ENCODE results near the gene SKI.
A peak's percentile ranks its signal among the peaks of the same experiment; 100 is the strongest.
"Not testable (repeated sequence)": the region's sequence is repeated elsewhere in the genome, so short reads cannot be mapped to it uniquely, and the experiment has no call there.

SKI gene

GRCh38 chr1:2324553-2325366 lies 96.6 kb downstream of the SKI start:
- DNase-seq: no peak
- intact Hi-C loops (cut with DNase I): loop anchor here (1.0 kb wide), 1 partner anchor 48 kb away; no protein-coding TSS in a partner anchor

- intact Hi-C loops (cut with DNase I): no loop called here
- no peak for DNase-seq
Observed at GRCh38 chr1:2326524-2326923, 98.4 kb downstream of the SKI start.

- intact Hi-C loops (cut with DNase I); DNase-seq: not testable (repeated sequence)
Observed at GRCh38 chr1:2327162-2327561, 99.0 kb downstream of the SKI start.

GRCh38 chr1:2327841-2328240 lies 99.7 kb downstream of the SKI start:
- DNase-seq: no peak
- intact Hi-C loops (cut with DNase I): no loop called here

- DNase-seq: no peak
- intact Hi-C loops (cut with DNase I): no loop called here
Observed at GRCh38 chr1:2328676-2329455, 100.7 kb downstream of the SKI start.

- no peak for DNase-seq
- intact Hi-C loops (cut with DNase I): no loop called here
Observed at GRCh38 chr1:2330035-2330434, 101.9 kb downstream of the SKI start.

- no peak for DNase-seq
- intact Hi-C loops (cut with DNase I): no loop called here
Observed at GRCh38 chr1:2330519-2331199, 102.5 kb downstream of the SKI start.

- intact Hi-C loops (cut with DNase I): no loop called here
- DNase-seq: no peak
Observed at GRCh38 chr1:2331200-2331544, 103.1 kb downstream of the SKI start.

- intact Hi-C loops (cut with DNase I): not testable (repeated sequence)
Observed at GRCh38 chr1:2331580-2331979, 103.5 kb downstream of the SKI start.

GRCh38 chr1:2334366-2334765 lies 106.2 kb downstream of the SKI start:
- intact Hi-C loops (cut with DNase I): no loop called here
- DNase-seq: no peak

More at GRCh38 chr1:2331580-2331979, 103.5 kb downstream of the SKI start:
- DNase-seq: peak in 1 of 10 donors; percentile 22

- intact Hi-C loops (cut with DNase I): no loop called here
- no peak for DNase-seq
Observed at GRCh38 chr1:2334883-2335534, 106.9 kb downstream of the SKI start.

- intact Hi-C loops (cut with DNase I): no loop called here
- no peak for DNase-seq
Observed at GRCh38 chr1:2335721-2336455, 107.8 kb downstream of the SKI start.

- intact Hi-C loops (cut with DNase I): no loop called here
- no peak for DNase-seq
Observed at GRCh38 chr1:2336499-2336898, 108.4 kb downstream of the SKI start.

GRCh38 chr1:2337081-2337480 lies 109.0 kb downstream of the SKI start:
- intact Hi-C loops (cut with DNase I): no loop called here
- DNase-seq: no peak

GRCh38 chr1:2337501-2337900 lies 109.4 kb downstream of the SKI start:
- no peak for DNase-seq
- intact Hi-C loops (cut with DNase I): no loop called here

- intact Hi-C loops (cut with DNase I): no loop called here
- DNase-seq: peak in 3 of 10 donors; percentile 58 to 83 (median 82)
Observed at GRCh38 chr1:2339206-2340085, 111.3 kb downstream of the SKI start.

- DNase-seq: peak in 2 of 10 donors; percentile 62 to 80
- intact Hi-C loops (cut with DNase I): no loop called here
Observed at GRCh38 chr1:2340086-2340917, 112.2 kb downstream of the SKI start.

GRCh38 chr1:2340918-2341254 lies 112.8 kb downstream of the SKI start:
- DNase-seq: peak in 2 of 10 donors; percentile 80 to 82

More at GRCh38 chr1:2340918-2341254, 112.8 kb downstream of the SKI start:
- intact Hi-C loops (cut with DNase I): no loop called here
